GM12875 (cell line): ENCODE measurements around the gene DYNC1I1.

Experiments used
- H3K4me3 ChIP-seq: one replicate; pipeline ENCODE4 v1.5.1; 2011; ENCODE audit warnings: low read depth, low read length, control low read depth
- TF ChIP-seq, protein P1 (sequence below): IDR thresholded peaks from 2 replicates; pipeline ENCODE4 v1.5.1; 2011; ENCODE audit warnings: low read depth, mild to moderate bottlenecking, control low read depth, inconsistent platforms, low read length, moderate library complexity, borderline replicate concordance; ENCODE audit not compliant: insufficient read depth

The DYNC1I1 gene

DNA sequence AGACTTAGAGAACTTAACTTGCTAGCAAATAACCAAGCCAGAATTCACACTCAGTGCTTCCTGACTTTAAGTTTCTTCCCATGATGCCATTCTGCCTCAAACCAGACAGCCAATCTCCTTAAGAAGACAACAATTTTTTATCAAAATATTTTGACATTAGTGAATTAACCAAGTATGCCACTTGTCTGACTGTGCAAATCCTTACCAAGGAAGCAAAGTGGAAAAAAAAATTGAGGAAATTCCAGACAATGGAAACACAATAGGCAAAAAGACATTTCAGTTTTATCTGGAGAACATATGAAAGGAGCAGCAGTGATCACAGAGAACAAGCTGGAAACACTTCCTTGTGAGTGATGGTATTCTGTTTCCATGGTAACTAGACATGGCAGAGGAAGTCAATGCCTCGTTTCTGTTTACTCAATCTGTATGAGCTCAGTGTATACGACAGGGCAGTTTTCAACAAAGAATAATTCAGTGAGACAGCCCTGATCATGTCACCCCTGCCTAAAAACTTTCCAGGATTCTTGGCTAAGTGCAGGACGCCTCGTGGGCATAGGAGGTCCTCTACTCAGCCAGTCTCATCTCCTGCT lies 114.2 kb downstream of the DYNC1I1 start:
- TF ChIP-seq, protein P1, sequence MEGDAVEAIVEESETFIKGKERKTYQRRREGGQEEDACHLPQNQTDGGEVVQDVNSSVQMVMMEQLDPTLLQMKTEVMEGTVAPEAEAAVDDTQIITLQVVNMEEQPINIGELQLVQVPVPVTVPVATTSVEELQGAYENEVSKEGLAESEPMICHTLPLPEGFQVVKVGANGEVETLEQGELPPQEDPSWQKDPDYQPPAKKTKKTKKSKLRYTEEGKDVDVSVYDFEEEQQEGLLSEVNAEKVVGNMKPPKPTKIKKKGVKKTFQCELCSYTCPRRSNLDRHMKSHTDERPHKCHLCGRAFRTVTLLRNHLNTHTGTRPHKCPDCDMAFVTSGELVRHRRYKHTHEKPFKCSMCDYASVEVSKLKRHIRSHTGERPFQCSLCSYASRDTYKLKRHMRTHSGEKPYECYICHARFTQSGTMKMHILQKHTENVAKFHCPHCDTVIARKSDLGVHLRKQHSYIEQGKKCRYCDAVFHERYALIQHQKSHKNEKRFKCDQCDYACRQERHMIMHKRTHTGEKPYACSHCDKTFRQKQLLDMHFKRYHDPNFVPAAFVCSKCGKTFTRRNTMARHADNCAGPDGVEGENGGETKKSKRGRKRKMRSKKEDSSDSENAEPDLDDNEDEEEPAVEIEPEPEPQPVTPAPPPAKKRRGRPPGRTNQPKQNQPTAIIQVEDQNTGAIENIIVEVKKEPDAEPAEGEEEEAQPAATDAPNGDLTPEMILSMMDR: no peak
- no peak overlapping the region for H3K4me3 ChIP-seq

DNA sequence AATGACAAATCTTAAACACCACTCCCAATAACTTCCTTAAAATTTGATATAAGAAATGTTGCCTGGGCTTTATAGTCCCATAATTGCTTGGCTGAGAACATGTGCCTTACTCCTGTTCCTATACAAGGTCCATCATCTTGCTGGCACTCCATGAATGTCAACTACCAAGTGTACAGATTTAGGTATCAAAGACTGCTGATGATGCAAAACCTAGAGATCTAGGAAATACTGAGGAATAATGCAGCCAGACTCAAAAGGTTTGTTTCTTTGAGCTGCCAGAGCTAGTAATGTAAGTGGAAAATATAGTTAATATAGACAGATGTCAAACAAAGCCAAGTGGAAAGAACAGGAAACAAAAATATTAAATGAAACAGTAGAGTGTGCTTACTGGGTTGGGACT lies 121.1 kb downstream of the DYNC1I1 start:
- H3K4me3 ChIP-seq: no peak overlapping the region
- TF ChIP-seq, protein P1: no peak

DNA sequence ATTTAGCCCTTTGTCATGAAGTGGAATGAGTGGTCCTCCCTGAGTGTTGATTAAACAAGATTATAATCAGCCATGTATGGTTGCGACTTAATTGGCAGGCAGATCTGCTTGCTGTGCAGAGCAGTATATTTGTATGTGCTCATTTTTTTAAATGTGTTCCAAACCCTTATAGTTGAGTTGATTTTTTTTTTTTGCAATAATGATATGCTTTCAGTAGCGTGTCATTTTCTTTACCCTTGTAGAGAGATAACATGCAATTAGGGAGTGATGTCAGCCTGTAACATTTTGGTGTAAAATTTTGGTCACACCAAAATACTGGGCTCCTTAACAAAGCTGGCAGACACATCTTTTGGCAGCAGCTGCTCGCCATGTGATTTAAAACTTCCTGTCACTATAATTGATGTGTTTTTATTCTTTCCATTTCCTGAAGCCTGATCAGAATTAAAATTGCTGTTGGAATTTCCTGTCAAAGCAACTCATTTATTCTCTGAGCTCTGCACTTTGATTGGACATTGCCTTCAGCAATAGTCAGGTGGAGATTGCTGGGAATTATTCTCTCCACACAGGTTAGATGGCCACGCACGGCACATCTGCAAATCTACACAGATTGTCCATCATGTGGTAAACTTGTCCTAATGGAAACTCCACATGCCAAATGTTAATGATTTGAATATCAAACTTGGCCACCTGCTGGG lies 125.3 kb downstream of the DYNC1I1 start:
- TF ChIP-seq, protein P1: no peak
- H3K4me3 ChIP-seq: no peak overlapping the region

GRCh38 chr7:95899919-95900513 lies 127.7 kb downstream of the DYNC1I1 start:
- TF ChIP-seq, protein P1: no peak
- H3K4me3 ChIP-seq: no peak overlapping the region

DNA sequence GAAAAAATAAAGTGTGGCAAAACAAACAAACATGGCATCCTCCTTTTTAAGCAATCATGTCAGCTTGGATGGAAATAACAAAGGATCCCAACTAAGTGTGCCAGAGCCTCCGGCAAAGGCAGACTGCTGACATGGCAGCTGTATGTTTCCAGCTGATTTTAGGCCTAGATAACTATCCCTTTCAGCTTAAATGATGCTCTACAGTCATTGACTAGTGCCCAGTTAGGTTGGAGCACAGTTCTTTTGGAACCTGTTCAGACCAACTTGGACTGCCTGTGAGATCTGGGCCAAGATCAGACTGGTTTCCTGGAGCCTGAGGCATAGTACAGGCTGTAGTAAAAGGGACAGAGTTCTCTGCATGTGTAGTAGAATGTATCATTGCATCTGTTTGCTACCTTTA lies 128.7 kb downstream of the DYNC1I1 start:
- no peak overlapping the region for H3K4me3 ChIP-seq
- TF ChIP-seq, protein P1: no peak

- TF ChIP-seq, protein P1: no peak
- H3K4me3 ChIP-seq: no peak overlapping the region
These were observed 131.7 kb downstream of the DYNC1I1 start for GRCh38 chr7:95904099-95904498.

DNA sequence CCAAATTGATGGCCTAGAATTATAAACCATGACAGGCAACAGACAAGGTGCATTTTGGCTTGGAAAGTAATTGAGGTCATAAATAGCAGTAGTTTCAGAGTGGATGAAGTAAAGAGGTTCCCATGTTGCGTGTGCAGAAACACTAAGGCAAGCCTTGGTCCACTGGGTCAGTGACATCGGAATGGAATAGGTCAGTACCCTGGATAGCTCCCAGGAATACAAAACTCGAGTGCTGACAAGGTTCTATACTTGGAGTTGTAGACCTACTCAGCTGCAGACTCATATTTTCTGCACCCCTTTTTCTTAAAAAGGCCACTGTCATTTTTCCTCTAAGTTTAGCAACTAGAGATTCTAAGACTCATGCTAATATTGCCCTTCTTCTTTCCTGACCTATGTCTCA lies 132.8 kb downstream of the DYNC1I1 start:
- H3K4me3 ChIP-seq: no peak overlapping the region
- TF ChIP-seq, protein P1: no peak
